GM12878 (cell line): ENCODE measurements around the gene TSSC4. TPM values are rescaled to one million over a fixed set of nuclear protein-coding genes. Genes with fewer than 3 reads are reported as not detected.

Experiments
- E2F4 ChIP-seq: IDR thresholded peaks from 2 replicates; pipeline ENCODE4 v1.6.1; 2012; ENCODE audit warnings: low read depth, low read length, improper control_type of control experiment
- EGR1 ChIP-seq, 2 experiments: IDR thresholded peaks; 1 replicate in 1 of 2; 2 replicates in 1 of 2; pipeline ENCODE4 v1.6.1; 2011 to 2012; ENCODE audit warnings: low read depth in 2 of 2, low read length in 2 of 2, borderline replicate concordance in 1 of 2, mild to moderate bottlenecking in 1 of 2, moderate library complexity in 1 of 2
- GABPA ChIP-seq: IDR thresholded peaks from 2 replicates; pipeline ENCODE4 v1.6.1; 2014; ENCODE audit warnings: antibody characterized with exemption, low read depth, mild to moderate bottlenecking, inconsistent platforms
- MAX ChIP-seq: IDR thresholded peaks from 2 replicates; pipeline ENCODE4 v1.6.1; 2012; ENCODE audit warnings: low read depth, low read length, improper control_type of control experiment
- NFIC ChIP-seq: IDR thresholded peaks from 2 replicates; pipeline ENCODE4 v1.6.1; 2012; ENCODE audit warnings: low read depth, mild to moderate bottlenecking, inconsistent platforms, low read length, moderate library complexity
- RELB ChIP-seq: fragments of 450-650 bp; IDR thresholded peaks from 2 replicates; pipeline ENCODE4 v1.6.1; 2017; ENCODE audit warnings: low read depth, mild to moderate bottlenecking, moderate library complexity
- TBL1XR1 ChIP-seq: IDR thresholded peaks from 2 replicates; pipeline ENCODE4 v1.6.1; 2012; ENCODE audit warnings: low read depth, low read length, improper control_type of control experiment
- WRNIP1 ChIP-seq: IDR thresholded peaks from 2 replicates; pipeline ENCODE4 v1.6.1; 2011; ENCODE audit warnings: low read depth, low read length, improper control_type of control experiment, borderline replicate concordance
- polyA plus RNA-seq, 11 experiments: library from polyadenylated mRNA; depleted of rRNA in 4 of 11; unstranded in 6 of 11; stranded (reverse) in 5 of 11; fragments of >200 nt; fragmentation: Nextera tagmentation in 4 of 11; fragmentation: Illumina TruSeq in 1 of 11; extraction: Ambion mirVana in 4 of 11; extraction: Trizol in 1 of 11; gene quantifications; 1 replicate in 1 of 11; 2 replicates in 10 of 11; pipeline versions ENCODE4 v1.2.1 to v1.2.3, GENCODE V29; 2011 to 2016; ENCODE audit warnings: inconsistent platforms in 2 of 11, missing spikeins in 2 of 11, low read depth in 1 of 11
- total RNA-seq, 4 experiments: library from RNA; depleted of rRNA in 3 of 4; stranded (reverse); fragments of >200 nt in 3 of 4; fragmentation: Illumina TruSeq in 1 of 4; extraction: Trizol in 1 of 4; gene quantifications; 2 replicates each; pipeline versions ENCODE4 v1.2.1 to v1.2.3, GENCODE V29; 2013 to 2021
- TF ChIP-seq, protein P1 (sequence below): fragments of 450-650 bp; IDR thresholded peaks from 2 replicates; pipeline ENCODE4 v1.6.1; 2017; ENCODE audit warnings: mild to moderate bottlenecking
- TF ChIP-seq, protein P2 (sequence below): fragments of 450-650 bp; IDR thresholded peaks from 2 replicates; pipeline ENCODE4 v1.6.1; 2017; ENCODE audit warnings: mild to moderate bottlenecking, low read depth, inconsistent platforms; ENCODE audit not compliant: poor library complexity, severe bottlenecking

Gene TSSC4
- total and polyA plus RNA-seq, 10 of the 15 experiments (the other 5 are each of a cell fraction or from before 2014, with no cell fraction given), result 0.69 to 70.1 (median 25.7) TPM

DNA sequence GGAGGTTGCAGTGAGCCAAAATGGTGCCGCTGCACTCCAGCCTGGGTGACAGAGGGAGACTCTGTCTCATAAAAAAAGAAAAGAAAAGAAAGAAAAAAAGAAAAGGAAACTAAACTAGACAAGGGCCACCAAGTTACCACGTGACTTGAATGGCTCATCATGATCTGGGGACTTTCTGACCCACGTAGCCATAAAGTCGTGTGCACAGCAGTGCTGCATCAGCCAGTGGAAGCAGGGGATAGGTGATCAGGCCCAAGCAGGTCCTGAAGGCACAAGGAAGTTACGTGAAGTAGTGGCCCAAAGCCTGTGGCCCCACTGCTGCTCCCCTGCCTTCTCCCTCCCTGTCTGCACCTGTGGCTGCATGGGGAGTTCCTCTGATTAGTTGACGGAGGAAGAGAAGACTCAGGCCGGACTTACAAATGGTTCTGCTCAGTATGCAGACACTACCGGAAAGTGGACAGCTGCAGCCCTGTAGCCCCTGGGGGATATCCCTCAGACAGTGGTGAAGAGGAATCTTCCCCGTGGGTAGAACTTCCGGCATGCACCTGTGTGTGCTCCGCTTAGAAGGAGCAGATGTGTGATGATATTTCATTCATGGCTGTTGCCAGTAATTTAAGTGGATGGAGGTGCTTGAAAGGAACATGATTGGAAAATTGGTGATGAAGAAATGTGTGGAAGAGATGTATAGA is 41.7 kb upstream of the TSSC4 start (continued):
- no peak for TF ChIP-seq GABPA
- TF ChIP-seq NFIC, result no peak
- TF ChIP-seq, protein P1, sequence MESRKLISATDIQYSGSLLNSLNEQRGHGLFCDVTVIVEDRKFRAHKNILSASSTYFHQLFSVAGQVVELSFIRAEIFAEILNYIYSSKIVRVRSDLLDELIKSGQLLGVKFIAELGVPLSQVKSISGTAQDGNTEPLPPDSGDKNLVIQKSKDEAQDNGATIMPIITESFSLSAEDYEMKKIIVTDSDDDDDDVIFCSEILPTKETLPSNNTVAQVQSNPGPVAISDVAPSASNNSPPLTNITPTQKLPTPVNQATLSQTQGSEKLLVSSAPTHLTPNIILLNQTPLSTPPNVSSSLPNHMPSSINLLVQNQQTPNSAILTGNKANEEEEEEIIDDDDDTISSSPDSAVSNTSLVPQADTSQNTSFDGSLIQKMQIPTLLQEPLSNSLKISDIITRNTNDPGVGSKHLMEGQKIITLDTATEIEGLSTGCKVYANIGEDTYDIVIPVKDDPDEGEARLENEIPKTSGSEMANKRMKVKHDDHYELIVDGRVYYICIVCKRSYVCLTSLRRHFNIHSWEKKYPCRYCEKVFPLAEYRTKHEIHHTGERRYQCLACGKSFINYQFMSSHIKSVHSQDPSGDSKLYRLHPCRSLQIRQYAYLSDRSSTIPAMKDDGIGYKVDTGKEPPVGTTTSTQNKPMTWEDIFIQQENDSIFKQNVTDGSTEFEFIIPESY, result no peak
- TF ChIP-seq TBL1XR1, result no peak
- 0 out of 2 replicates have a peak, but pooled peaks have one; percentile 19 for TF ChIP-seq RELB
- TF ChIP-seq EGR1 (IDR thresholded peaks at IDR 0.05; ENCODE audit: borderline replicate concordance in 1 of 2, low read depth in 2 of 2, low read length in 2 of 2), result no peak
- TF ChIP-seq, protein P2, sequence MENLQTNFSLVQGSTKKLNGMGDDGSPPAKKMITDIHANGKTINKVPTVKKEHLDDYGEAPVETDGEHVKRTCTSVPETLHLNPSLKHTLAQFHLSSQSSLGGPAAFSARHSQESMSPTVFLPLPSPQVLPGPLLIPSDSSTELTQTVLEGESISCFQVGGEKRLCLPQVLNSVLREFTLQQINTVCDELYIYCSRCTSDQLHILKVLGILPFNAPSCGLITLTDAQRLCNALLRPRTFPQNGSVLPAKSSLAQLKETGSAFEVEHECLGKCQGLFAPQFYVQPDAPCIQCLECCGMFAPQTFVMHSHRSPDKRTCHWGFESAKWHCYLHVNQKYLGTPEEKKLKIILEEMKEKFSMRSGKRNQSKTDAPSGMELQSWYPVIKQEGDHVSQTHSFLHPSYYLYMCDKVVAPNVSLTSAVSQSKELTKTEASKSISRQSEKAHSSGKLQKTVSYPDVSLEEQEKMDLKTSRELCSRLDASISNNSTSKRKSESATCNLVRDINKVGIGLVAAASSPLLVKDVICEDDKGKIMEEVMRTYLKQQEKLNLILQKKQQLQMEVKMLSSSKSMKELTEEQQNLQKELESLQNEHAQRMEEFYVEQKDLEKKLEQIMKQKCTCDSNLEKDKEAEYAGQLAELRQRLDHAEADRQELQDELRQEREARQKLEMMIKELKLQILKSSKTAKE, result no peak
- no peak for TF ChIP-seq WRNIP1
- no peak for TF ChIP-seq E2F4
- no peak for TF ChIP-seq MAX
